ENCODE results near the gene NAGPA.

NAGPA gene

DNA sequence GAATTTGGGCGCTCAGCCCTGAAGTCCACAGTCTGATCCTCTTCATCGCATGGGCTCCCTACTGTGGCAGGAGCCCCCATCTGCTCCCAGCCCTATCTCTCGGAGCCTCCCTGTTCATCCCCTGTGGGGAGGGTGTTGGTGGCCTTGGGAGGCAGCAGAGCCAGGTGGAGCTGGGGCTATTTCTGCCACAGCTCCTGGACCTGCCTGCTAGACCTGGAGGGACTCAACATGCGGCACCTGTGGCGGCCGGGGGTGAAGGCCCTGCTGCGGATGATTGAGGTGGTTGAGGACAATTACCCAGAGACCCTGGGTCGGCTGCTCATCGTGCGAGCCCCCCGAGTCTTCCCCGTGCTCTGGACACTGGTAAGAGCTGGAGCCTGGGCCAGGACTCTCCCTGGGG, 30.5 kb downstream of the NAGPA start:
- no peak for DNase-seq (ENCODE audit: low read depth in 2 of 2)

DNA sequence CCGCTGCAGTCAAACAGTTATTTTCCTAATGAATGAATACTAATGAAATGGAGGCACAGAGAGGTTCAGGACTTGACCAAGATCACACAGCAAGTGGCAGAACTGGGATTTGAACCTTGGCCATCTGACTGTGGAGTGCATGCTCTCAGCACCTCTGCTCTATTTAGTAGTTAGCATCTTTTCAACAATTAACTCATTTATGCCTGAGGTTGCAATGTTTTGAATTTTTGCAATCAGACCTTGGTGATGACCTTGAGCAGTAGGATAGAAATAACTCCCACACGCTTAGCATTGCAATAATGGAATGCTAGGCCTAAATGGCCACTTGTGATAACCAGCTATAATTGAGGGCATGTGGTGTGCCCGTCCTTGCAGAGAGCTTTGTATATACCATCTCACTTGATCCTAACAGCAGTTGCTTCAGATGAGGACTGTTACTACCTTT, 31.0 kb downstream of the NAGPA start:
- DNase-seq (ENCODE audit: low read depth in 2 of 2): no peak

DNA sequence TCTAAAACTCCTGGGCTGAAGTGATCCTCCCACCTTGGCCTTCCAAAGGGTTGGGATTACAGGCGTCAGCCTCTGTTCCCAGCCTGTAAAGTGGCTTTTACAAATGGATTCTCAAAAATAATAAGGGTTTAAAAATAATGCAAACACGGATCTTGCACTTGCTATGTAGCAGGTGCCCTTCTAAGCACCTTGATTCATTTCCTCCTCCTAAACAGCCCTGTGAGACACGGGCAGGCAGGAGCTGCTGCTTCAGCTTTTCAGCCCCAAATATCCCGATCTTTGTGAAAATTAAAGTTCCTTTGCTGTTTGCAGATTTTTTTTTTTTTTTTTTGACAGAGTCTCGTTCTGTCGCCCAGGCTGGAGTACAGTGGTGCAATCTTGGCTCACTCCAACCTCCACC, 31.7 kb downstream of the NAGPA start:
- DNase-seq (ENCODE audit: low read depth in 2 of 2): no peak

DNA sequence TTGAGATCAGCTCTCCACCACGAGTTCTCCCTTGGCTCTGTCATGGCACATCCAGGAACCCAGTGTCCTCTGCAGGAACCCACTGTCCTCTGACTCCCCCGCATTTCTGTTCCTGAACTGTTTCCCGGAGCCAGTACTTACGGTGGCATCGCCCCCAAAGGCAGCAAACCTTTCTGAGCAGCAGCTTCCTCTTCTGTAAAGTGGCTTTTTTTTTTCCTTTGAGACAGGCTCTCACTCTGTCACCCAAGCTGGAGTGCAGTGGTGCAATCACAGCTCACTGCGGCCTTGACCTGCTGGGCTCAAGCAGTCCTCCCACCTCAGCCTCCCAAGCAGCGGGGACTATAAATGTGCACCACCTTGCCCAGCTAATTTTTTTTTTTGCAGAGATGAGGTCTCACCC, 32.2 kb downstream of the NAGPA start:
- no peak for DNase-seq (ENCODE audit: low read depth in 2 of 2)

DNA sequence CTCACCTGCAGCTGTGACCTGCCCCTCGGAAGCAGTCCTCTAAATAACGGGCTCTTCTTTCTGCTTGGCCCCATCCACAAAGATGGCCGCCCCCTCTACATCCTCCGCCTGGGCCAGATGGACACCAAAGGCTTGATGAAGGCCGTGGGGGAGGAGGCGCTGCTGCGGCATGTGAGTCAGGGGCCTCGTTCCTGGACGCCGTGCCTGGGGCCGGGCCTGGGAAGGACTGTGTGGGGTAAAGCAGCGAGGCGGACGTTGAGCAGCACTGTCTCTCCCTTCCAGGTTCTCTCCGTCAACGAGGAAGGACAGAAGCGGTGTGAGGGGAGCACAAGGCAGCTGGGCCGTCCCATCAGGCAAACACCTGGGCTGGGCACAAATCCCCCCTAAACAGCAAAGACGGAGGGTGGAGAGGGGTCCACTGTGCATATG, 33.1 kb downstream of the NAGPA start:
- no peak for DNase-seq (ENCODE audit: low read depth in 2 of 2)

DNA sequence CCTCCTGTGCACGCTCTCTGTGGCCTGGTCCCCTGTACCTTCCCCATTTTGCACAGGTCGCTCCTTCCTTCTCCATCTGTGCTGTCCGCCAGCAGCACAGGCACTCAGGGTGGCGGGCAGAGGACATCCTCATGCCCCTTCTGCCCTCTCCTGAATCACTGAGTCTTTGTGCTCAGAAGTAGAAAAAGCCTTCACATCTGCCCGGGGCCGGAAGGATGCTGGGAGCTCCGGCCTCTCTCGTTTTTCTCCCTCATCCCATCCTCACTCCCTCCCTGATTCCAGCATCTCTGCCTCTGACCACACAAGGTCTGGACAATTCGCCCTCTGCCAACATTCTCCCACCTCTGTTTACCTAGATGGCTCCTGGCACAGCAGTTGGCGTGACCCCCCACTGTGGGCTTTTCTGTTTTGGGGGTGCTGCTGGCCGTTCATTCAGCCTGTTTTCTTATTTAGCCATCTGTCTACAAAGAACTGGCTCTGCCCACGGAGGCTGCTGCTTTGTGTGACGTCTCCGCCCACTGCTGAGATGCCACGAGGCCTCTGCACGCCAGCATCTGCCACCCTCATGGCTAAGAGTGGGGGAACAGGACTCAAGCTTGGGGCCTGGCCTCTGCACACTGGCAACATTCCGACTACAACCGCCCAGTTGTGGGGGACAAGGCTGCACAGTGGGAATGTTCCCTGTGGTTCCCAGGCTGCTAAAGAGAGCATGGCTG, 38.9 kb downstream of the NAGPA start:
- no peak for DNase-seq (ENCODE audit: low read depth in 2 of 2)

DNA sequence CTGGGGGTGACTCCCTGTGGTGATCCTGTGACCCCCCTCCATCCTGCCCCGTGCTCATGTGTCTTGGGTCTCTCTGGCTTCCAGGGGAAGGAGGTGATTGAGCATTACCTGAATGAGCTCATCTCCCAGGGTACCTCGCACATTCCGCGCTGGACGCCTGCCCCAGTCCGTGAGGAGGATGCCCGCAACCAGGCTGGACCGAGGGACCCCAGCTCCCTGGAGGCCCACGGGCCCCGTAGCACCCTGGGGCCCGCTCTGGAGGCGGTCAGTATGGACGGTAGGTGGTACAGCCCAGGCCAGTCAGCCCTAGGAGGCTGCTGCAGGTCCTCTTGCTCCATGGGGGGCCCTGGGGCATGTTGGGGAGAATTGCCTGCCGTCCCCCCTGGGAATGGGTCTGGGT, 42.0 kb downstream of the NAGPA start:
- no peak for DNase-seq (ENCODE audit: low read depth in 2 of 2)

DNA sequence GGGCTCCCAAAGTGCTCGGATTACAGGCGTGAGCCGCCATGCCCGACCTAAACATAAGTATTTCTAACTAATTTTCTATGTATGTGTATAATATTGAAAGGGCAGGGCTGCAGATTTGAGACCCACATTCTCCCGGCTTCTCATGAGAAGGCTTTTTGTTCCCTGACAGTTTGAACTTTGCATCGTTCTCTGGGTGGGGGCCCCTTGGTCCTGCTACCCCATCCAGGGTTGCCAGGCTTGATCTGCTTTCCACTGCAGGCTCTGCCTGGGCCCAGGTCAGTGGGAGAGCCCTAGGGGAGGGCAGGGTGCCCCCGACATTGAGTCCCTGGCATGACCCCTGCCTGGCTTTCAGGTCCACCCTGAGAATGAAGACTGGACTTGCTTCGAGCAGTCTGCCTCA, 43.3 kb downstream of the NAGPA start:
- no peak for DNase-seq (ENCODE audit: low read depth in 2 of 2)

DNA sequence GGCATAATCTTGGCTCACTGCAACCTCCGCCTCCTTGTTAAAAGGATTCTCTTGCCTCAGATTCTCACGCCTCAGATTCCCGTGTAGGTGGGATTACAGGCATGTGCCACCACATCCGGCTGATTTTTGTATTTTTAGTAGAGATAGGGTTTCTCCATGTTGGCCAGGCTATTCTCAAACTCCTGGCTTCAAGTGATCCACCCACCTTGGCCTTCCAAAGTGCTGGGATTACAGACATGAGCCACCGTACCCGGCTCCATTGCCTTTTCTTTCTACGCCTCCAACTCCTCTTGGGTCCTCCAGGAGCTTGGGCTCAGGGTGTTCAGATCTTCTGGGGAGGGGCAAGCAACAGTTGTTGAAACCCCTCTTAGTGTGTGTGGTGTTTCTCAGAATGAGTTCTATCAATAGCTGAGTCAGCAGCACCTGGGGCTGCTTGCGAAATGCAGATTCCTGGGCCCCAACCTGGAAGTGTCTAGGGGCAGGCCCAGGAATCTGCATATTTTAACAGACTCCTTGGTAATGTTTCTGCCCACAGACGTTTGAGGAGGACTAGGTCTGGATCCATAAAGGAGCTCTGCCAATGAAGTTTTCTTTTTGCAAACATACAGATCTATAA, 44.2 kb downstream of the NAGPA start:
- DNase-seq (ENCODE audit: low read depth in 2 of 2): no peak

DNA sequence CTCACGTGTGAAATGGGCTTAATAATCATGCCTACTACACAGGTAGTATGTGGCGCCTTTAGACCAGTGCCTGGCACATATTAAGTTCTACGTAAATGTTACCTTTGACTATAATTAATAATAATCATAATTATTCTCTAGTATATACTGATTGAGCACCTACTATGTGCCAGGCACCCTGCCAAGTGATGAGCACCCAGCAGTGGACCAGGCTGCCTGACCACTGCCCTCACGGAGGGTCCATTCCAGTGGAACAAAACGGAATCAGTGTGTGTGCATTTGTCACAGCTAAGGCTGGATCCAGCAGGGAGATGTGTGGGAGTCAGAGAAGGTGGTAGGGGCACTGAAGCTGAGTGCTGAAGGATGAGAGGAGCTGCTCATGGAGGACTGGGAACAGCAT, 45.1 kb downstream of the NAGPA start:
- no peak for DNase-seq (ENCODE audit: low read depth in 2 of 2)

DNA sequence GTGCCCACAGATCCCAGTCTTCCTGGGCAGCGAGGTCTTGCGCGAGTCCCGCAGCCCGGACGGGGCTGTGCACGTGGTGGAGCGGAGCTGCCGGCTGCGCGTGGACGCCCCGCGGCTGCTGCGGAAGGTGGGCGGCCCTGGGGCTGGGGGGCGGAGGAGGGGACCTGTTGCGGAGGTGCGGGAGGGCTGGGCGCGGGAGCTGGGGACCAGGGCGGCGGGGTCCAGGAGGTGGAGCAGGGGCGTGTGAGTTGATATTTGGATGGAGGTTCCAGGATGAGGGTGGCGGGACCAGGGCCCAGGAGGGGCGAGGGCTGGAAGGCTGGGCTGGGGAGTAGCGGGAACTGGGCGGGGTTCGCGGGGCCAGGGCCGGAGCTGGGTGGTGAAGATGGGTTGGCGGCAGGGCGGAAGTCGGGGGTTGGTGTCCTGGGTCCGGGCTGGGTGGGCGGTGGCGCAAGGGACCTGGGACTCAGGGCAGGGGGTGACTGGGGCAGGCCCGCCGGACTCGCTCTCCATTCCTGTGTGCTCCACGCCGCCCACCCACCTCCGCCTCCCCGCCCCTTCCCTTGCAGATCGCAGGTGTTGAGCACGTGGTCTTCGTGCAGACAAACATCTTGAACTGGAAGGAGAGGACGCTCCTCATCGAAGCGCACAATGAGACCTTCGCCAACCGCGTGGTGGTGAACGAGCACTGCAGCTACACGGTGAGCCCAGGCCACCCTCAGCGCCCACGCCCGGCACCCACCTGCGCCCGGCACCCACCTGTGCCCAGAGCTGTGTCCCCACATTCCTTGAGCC, 46.0 kb downstream of the NAGPA start:
- DNase-seq (ENCODE audit: low read depth in 2 of 2): no peak

DNA sequence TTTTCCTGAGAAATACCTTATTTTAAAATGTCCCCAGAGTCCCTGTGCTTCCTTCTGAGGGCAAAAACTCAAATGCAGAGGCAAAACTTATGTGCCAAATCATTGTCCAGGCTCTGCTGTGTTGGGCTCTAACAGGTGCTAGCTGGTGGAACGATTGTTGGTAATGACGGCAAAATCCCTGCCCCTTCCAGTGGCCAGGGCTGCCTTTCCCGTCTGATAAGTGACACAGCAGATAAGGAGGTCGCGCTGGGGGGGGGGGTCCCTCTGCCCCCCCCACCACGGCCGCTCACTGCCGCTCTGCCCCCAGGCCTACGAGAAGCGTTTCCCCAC, 46.5 kb downstream of the NAGPA start:
- DNase-seq (ENCODE audit: low read depth in 2 of 2): no peak

DNA sequence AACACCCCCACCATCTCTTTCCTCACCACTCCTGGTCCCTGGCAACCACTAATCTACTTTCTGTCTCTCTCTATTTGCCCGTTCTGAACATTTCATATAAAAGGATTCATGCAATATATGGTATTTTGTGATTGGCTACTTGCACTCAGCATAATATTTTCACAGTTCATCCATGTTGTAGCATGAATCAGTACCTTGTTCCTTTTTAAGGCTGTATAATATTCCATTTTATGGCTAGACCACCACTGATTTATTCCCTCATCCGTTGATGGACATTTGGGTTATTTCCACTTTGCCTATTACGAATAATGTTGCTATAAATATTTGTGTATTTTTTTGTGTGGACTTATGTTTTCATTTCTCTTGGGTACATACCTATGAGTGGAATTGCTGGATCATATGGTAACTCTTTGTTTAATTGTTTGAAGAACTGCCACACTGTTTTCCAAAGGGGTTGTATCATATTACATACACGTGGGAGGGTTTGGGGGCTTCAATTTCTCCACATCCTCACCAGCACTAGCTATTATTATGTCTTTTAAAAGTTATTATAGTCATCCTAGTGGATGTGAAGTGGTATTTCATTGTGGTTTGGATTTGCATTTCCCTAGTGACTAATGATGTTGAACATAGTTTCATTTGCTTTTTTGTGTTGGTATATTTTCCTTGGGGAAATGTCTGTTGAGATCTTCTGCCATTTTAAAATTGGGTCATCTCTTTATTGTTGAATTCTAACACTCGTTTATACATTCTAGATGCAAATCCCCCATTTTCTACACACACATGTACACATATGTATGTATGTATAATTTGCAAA, 49.4 kb downstream of the NAGPA start:
- DNase-seq (ENCODE audit: low read depth in 2 of 2): no peak

DNA sequence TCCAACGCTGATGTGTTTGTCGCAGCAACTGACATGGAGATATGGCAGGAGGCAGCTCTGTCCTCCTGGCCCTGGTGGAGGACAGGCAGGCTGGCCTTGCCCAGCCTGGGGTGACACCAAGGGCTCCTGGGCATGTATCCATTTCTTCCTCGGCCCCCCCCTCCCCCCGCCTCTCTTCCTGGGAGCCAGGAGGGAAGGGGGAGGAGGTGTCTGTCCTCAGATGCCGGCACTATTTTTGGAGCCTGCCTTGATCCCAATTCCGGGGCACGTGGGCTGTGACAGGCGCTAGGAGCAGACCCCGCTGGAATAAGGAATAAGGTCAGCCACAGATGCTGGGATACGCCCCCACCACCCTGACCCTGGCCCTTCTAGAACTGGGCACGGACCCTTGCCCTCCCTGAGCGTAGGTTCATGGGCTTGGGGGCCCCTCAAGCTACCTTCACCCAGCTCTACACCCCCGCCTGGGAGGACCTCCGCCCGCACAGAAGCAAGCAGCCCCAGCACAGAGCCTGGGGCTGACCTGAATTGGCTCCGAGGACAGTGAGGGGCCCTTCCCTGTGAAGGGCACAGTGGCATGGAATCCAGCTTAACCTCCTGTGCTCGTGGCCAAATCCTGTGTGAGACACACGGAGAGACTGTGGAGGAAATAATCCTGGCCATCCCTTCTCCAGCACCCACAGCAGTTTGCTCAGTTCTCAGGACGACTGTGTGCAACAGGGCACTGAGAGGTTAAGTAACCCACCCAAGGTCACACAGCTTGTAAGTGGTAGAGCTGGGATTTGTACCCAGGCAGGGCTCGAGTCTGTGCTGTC, 51.5 kb downstream of the NAGPA start:
- DNase-seq (ENCODE audit: low read depth in 2 of 2): no peak

DNA sequence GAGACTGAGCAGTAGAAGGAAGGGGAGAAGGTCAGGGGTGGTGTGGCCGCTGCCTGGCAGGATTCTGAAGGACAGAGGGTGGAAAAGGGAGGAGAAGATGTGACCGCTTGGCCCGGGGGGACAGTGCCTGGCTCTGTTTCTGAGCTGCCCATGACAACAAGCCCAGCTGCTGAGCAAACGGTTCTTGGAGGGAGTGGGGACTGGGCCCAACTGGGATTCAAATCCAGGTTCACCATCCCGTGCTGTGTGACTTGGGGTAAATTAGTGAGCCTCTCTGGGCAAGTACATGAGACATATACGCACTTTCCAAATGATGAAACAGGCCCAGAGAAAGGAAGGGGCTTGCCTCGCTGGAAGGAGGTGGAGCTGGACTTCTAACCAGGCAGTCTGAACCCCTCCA, 52.3 kb downstream of the NAGPA start:
- DNase-seq (ENCODE audit: low read depth in 2 of 2): no peak

DNA sequence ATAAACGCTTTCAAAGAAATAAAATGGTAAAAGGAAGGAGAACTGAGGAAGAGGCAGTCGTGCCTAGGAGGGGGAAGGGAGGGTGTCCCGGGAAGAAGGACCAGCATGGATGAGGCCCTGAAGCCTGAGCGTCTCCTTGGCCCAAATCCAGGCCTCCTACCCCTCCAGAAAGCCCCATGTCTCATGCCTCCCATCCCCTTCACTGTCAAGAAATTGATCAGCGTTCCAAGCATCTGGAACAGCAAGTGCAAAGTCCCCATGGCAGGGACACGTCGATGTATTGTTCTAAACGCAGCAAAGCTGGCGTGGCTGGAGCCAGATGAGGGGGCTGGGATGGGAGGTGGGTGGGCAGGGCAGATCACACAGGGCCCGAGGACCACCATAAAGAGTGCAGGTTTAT, 53.0 kb downstream of the NAGPA start:
- no peak for DNase-seq (ENCODE audit: low read depth in 2 of 2)

DNA sequence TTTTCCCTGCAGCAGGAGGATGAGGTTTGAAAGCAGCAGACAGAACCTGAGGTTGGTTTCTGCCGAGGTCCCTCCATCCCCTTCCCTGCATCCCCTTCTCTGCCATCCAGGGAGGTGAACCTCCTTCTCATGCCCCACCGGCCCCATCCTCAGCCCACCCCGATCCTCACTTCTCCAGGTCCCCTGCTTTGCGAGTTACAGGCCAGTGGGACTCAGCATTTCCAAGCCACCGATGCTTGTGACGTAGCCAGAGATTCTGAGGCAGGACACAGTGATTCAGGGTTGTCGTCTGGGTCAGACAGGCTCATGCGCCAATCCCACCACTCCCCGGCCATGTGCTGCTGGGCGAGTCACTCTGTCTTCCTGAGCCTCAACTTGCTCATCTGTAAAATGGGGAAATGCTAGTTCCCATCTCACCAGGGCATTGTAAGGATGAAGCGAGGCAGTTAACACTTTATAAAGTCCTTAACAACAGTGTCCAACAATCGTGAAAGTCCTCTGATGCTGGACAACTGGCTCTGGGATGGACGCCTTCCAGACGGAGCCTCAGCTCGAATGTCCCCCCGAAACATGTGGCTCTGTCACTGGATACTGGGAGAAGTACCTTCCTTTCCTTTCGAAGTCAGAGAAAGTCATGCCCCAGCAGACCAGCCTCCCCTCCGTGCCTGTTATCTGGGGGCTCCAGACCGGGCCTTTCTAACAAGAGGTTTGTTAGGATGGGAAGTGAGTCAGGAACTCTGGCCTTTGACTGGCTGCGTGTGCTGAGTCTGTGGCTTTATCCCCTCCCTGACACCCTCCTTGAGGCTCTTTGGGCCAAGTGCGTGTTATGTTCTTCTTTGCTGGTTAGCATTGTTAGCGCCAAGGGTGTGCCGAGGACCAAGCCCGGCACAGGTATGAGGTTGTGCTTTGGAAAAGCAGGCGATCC, 53.7 kb downstream of the NAGPA start:
- no peak for DNase-seq (ENCODE audit: low read depth in 2 of 2)

DNA sequence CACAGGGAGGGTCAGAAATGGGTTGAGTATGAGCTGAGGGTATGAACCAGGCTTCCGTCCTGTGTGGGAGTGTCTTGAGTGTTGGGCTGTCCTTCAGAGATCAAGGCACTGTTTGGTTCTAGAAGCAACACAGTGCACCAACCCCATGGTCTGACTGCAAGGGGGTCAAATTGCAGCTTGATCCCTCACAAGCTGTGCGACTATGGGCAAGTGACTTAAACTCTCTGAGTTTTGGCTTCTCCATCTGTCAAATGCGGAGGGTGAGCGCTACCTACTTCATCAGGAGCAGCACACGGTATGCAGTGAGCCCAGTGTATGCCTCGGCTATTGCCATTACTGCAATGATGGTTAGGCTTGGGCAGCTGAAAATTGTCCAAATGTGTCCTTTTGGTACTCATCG, 54.6 kb downstream of the NAGPA start:
- no peak for DNase-seq (ENCODE audit: low read depth in 2 of 2)

DNA sequence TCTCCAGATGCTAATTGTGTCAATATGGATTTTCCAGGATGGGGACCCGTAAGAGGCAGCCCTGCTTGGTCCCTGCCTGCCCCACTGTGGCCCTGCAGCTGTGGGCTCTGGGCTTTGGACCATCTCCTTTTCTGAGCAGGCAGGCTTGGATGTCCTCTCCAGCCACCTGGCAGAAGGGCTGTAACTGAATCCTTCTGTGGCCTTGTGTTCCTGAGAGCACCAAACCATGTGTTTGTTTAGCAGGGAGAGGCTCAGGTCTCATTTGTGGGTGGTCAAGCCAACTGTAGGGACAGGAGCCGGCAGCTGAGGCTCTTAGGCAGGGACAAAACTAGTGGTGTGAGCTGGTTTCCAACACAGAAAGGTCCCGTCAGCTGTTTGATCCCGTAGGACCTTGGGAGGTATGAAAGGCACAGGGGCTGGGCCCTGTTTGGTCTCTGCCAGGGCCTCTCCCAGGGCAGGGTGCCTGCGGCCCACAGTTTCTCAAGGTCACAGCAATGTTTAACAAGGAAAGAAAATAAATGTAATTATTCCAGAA, 57.1 kb downstream of the NAGPA start:
- no peak for DNase-seq (ENCODE audit: low read depth in 2 of 2)

DNA sequence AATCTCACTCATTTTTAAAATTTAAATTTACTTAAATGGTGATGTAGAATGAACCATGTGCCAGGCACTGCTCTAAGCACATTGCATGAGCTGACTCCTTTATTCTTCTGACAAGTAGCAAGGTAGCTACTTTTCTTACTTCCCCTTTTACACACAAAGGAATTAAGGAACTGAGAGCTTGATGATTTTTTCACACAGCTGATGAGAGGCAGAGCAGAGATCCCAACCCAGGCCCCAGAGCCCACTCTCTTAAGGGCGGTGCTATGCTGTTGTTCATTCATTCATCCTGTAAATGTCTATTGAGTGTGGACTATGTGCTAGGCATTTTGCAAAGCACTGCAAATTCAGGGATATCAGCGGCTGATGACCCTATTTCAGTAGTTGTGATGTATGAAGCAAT, 57.7 kb downstream of the NAGPA start:
- DNase-seq (ENCODE audit: low read depth in 2 of 2): no peak
